GM18526 (cell line): ENCODE measurements around the gene CPE.

ENCODE experiments used
- POLR2A ChIP-seq: IDR thresholded peaks from 3 replicates; pipeline ENCODE4 v1.6.1; 2011; ENCODE audit not compliant: insufficient read length; ENCODE audit errors: extremely low read depth

CPE gene

DNA sequence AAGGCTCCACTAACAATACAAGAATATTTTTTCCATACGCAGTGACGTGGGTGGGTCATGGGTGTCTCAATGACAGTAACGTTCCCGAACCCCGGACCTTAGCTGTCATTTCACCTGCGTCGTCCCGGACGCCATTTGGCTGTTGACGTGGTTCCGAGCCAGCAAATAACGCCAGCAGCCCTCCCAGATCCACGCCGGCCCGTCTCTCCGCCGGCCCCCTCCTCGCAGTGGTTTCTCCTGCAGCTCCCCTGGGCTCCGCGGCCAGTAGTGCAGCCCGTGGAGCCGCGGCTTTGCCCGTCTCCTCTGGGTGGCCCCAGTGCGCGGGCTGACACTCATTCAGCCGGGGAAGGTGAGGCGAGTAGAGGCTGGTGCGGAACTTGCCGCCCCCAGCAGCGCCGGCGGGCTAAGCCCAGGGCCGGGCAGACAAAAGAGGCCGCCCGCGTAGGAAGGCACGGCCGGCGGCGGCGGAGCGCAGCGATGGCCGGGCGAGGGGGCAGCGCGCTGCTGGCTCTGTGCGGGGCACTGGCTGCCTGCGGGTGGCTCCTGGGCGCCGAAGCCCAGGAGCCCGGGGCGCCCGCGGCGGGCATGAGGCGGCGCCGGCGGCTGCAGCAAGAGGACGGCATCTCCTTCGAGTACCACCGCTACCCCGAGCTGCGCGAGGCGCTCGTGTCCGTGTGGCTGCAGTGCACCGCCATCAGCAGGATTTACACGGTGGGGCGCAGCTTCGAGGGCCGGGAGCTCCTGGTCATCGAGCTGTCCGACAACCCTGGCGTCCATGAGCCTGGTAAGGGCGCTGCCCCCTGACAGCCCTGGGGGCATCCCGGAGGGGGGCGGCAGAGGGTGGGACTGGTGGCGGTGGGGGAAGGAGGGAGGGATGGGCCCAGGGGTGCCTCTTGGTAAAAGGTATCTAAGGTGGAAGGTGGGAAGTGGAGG lies at the start of gene CPE:
Gene CPE (plus strand): TSS at position 264 of the 933 bp plus-strand sequence. CDS start 214 bp downstream, at position 478.
- no peak for TF ChIP-seq POLR2A

GRCh38 chr4:165330071-165330470 lies 48.7 kb upstream of the CPE start:
- TF ChIP-seq POLR2A: no peak

DNA sequence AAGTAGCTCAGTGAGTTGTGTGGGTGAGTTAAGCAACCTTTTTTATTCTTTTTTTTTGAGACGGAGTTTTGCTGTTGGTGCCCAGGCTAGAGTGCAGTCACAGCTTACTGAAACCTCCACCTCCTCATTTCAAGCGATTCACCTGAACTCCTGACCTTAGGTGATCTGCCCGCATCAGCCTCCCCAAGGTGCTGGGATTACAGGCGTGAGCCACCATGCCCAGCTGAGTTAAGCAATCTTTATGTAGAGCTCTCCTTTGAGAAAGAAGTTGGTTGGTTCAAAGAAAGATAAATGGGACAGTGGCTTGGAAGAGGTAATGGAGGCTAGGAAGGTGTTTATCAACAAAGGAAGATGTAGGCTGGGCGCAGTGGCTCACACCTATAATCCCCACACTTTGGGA lies 48.1 kb upstream of the CPE start:
- no peak for TF ChIP-seq POLR2A

DNA sequence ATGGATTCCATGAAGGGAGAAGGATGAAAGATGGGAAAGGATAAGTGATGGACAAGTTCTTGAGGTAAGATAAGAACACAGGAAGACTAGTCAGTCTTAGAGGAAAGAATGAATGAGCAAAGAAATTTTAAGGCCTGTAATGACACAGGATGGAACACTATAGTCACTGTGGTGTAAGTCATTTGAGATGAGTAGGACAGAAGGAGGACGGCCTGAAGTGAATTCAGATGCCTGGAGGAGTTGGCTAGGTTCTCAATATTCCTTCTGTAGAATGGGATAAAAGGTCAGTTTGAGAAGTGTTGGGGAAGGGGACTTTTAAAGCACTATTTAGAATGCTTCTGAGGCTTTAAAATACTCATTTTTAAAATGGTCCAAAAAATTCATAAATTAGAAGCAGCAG lies 47.4 kb upstream of the CPE start:
- TF ChIP-seq POLR2A: no peak

GRCh38 chr4:165331823-165332222 lies 47.0 kb upstream of the CPE start:
- no peak for TF ChIP-seq POLR2A

DNA sequence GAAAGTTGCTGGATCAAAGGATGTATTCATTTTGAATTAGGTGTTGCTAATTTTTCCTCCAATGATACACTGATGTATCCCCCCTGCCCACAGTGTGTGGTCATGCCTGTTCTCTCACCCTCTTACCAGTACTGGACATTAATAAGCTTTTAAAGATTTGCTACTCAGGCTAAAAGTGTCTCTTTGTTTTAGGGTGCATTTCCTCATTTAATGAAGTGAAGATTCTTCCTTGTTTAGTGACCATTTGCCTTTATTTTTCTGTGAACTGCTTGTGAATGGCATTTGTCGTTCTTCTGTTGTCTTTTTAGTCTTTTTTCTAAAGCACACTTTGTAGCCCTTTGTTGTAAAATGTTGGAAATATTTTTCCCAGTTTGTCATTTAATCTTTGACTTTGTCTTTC lies 46.3 kb upstream of the CPE start:
- TF ChIP-seq POLR2A: no peak

GRCh38 chr4:165335163-165335703 lies 43.6 kb upstream of the CPE start:
- no peak for TF ChIP-seq POLR2A

GRCh38 chr4:165336743-165337142 lies 42.1 kb upstream of the CPE start:
- TF ChIP-seq POLR2A: no peak

DNA sequence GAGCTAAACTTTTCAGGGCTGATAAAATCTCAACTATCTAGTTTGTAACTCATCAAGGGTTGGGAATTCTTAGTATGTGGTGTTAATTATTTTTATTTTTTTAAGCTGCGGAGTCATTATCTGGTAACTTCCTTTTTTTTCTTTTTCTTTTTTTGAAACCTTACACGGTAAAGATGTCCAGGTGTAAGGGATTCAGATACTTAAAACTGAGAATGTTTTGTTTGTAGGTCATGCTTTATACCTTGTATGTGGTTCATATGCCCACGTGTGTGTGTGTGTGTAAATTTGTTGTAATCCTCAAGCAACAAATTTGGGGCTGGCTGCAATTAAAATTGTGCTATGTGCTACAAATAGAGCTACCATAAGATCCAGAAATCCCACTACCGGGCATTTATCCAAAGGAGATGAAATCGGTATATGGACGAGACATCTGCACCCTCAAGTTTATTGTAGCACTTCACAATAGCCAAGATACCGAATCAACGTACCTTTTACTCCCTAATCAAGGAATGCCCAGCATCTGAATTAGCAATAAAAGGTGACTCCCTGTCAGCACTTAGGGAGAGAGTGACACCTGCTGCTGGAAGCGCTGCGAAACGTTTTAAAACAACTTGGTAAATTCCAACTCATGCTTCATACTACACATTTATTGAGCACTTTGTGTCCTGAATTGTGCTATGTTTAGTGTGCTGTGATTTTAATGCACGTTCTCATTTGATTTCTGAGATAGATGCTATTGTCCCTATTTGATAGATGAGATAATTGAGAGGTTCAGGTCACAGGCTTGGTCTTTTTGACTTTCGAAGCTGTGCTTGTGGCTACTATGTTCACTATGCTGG lies 35.2 kb upstream of the CPE start:
- no peak for TF ChIP-seq POLR2A

GRCh38 chr4:165345666-165346417 lies 33.0 kb upstream of the CPE start:
- no peak for TF ChIP-seq POLR2A

DNA sequence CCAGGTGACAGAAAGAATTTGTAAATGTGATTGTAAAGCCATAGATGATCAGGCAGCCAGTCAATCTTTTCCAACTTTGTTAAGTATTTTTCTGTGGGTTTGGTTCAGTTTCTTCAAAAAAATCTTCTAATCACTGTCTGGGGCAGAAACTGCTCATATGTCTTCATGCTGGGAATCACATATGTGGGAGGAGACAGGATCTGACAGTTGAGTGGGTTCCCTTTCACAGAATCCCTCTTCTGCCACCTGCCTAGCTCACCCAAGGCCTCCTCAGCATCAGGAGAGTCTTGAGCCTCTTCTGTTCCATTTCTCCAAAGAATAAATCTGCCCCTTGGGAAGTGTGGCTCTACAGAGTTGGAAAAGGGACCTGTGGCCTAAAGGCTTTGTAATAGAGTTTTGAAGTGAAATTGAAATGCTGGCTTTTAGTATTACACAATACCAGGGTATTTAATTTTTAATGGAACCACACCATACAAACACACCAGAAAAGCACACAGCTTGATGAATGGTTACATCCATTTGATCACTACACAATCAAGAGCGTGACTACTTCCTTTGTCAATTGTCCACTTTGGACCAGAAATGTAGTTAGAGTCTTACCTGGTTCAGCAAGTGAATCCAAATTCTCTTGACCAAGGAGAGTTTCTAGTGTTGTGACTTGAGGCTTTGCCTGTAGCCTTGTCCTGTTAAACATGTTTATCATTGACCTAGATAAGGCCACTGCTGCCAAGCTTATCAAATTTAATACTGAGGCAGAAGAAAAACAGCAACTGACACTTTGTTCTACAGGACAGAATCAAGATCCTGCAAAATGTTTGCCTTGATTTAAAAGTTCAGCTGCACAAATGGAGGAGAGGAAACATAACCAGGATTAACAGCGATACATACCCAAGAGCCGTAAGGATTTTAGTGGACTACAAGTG lies 30.9 kb upstream of the CPE start:
- no peak for TF ChIP-seq POLR2A

DNA sequence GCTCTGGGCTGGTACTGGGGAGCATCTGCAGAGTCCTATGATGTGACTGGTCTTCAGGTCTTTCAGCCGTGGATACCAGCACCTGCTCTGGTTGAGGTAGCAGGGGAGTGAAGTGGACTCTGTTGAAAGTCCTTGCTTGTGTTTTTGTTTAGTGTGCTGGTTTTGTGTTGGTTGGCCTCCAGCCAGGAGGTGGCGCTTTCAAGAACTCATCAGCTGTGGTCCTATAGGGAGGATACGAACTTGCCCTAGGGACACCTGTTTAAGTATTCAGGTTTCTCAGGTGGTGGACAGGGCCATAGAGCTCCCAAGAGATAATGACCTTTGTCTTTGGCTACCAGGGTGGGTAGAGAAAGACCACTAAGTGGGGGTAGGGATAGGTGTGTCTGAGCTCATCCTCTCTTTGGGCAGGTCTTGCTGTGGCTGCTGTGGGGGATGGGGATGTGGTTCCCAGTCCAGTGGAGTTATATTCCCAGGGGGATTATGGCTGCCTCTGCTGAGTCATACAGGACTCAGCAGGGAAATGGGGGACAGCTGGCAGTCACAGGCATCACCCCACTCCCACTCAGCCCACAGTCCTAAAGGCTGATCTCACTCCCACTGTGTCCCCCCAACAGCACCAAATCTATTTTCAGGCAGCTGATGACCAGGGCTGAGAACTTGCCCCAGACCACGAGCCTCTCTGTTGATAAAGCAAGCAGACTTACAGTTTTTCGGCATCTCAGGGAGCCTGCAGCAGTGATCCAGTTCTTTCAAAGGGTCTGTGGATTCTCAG lies 27.3 kb upstream of the CPE start:
- no peak for TF ChIP-seq POLR2A

GRCh38 chr4:165355900-165356300 lies 22.9 kb upstream of the CPE start:
- no peak for TF ChIP-seq POLR2A
